ENCODE data around the gene MYRIP. TPM values are rescaled to one million over a fixed set of nuclear protein-coding genes. Genes with fewer than 3 reads are reported as not detected.
"Not testable (repeated sequence)": the region's sequence is repeated elsewhere in the genome, so short reads cannot be mapped to it uniquely, and the experiment has no call there.

The MYRIP gene
- total RNA-seq, 1 donor from 2014 or later, result 5.9 TPM

DNA sequence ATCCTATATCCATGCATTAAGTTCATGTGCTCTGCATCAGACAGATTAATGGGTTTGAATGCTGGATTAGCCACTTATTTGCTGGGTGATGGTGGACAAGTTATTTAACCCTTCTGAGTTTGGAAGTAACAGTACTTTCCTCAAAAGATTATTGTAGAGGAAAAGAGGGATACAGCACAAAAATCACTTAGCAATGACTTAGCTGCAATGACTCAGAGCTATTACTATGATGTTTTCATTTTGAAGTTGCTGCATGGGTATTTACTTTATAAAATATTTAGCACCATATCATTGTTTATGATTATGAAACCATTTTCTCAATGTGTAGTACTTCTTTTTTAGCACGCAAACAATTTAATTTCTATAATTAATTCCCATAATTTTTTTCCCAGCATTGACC lies 248.4 kb downstream of the MYRIP start:
- H3K36me3 ChIP-seq, result no peaks in the 10 kb centered on the region
- no peaks in the 10 kb centered on the region for H3K4me1 ChIP-seq
- no peak overlapping the region for H3K4me3 ChIP-seq
- H3K9me3 ChIP-seq, result no peaks in the 10 kb centered on the region
- intact Hi-C loops (cut with DNase I), result no loop called here
- no peak for ATAC-seq
- no peaks in the 10 kb centered on the region for H3K27me3 ChIP-seq
- TF ChIP-seq, protein P1, sequence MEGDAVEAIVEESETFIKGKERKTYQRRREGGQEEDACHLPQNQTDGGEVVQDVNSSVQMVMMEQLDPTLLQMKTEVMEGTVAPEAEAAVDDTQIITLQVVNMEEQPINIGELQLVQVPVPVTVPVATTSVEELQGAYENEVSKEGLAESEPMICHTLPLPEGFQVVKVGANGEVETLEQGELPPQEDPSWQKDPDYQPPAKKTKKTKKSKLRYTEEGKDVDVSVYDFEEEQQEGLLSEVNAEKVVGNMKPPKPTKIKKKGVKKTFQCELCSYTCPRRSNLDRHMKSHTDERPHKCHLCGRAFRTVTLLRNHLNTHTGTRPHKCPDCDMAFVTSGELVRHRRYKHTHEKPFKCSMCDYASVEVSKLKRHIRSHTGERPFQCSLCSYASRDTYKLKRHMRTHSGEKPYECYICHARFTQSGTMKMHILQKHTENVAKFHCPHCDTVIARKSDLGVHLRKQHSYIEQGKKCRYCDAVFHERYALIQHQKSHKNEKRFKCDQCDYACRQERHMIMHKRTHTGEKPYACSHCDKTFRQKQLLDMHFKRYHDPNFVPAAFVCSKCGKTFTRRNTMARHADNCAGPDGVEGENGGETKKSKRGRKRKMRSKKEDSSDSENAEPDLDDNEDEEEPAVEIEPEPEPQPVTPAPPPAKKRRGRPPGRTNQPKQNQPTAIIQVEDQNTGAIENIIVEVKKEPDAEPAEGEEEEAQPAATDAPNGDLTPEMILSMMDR (IDR thresholded peaks at IDR 0.05), result no peak
- H3K27ac ChIP-seq, result no peak overlapping the region
- DNase-seq, result no peak

DNA sequence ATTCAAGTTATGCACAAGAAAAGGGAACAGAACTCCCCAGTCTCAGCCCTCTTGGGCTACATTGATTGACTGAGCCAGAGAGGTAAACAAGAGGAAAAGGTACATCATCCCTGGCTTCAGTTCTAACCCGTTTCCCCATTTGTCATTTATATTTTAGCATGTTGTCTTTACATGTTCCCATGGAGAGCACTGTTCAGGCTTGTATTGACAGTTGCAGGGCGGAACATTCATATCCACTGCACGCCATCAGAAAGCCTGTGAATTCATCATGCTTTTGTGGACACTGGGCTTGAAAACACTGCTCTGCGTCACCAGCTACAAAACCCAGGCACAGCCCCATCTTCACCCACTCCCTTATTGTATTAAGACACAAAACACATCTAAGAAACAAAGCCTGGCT lies 259.2 kb downstream of the MYRIP start:
- no peaks in the 10 kb centered on the region for H3K9me3 ChIP-seq
- no peaks in the 10 kb centered on the region for H3K36me3 ChIP-seq
- no peaks in the 10 kb centered on the region for H3K27me3 ChIP-seq
- H3K4me3 ChIP-seq, result no peak overlapping the region
- TF ChIP-seq, protein P1 (IDR thresholded peaks at IDR 0.05), result no peak
- H3K27ac ChIP-seq, result no peak overlapping the region
- ATAC-seq (no peak), DNase-seq (no peak)
- intact Hi-C loops (cut with DNase I), result no loop called here
- no peaks in the 10 kb centered on the region for H3K4me1 ChIP-seq

GRCh38 chr3:40070816-40071215 lies 261.4 kb downstream of the MYRIP start:
- H3K9me3 ChIP-seq, result no peaks in the 10 kb centered on the region
- H3K4me1 ChIP-seq, result no peaks in the 10 kb centered on the region
- TF ChIP-seq, protein P1 (IDR thresholded peaks at IDR 0.05), result no peak
- H3K27ac ChIP-seq, result no peak overlapping the region
- H3K27me3 ChIP-seq, result no peaks in the 10 kb centered on the region
- intact Hi-C loops (cut with DNase I), result no loop called here
- no peak for ATAC-seq
- H3K36me3 ChIP-seq, result no peaks in the 10 kb centered on the region
- no peak overlapping the region for H3K4me3 ChIP-seq
- no peak for DNase-seq

DNA sequence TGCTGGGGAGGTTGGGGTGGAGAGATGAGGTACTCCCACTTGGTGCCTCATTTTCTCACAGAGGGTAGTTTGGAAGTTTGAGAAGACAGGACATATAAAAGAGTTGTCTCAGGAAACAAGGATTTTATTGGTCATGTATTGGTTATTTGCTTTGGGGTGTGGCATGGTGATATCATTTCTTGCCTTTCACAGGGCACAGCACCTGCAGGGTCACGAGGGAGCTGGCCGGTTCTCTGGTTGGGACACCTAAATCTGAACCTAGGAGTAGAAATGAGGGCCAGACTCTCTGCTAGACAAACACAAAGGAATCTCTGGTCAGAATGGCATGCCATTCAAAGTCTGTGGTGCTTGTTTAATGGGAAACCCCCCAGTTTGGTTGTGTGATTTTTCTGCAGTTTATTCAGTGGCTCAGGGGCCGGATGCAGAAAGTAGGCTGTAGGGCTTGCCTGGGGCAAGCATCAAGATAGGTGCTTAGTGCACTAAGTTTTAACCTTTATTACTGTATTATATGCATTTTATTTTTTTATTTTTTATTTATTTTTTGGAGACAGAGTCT lies 262.4 kb downstream of the MYRIP start:
- TF ChIP-seq, protein P1 (IDR thresholded peaks at IDR 0.05), result no peak
- Histone ChIP-seq H3K27me3 (no peaks in the 10 kb centered on the region), H3K4me1 (no peaks in the 10 kb centered on the region), H3K27ac (no peak overlapping the region), H3K4me3 (no peak overlapping the region), H3K9me3 (no peaks in the 10 kb centered on the region), H3K36me3 (no peaks in the 10 kb centered on the region)
- ATAC-seq (no peak), DNase-seq (no peak)
- intact Hi-C loops (cut with DNase I), result no loop called here

DNA sequence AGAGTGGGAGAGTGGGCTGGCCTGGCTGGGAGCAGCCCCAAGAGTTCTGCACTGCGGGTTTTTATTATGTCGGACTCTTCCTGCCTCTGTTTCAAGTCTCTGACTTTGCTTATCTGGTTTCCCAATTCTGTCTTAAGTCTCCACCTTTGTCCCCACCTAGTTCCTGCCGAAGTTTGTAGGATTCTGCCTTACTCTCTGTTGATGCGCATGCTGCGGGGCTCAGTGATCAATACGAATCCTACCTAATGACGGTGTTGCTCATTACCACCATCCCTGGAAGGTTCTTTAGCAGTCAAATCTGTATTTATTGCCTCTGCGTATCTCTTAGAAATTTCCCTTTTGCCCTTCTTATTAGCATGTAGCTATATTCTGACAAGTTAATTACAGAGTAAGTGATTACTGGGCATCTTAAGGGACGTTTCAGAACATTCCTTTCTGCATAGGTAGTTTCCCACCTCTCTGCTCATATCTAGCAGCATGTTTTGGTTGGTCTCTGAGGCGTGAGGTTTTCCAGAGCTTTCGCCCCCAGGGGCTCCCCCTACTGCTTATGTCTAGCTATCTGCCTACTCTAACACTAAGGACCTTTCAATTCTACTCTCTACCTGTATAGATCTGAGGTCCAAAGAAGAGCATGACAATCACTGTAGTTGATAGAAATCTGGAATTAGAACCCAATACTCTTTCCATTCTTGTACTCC lies 264.1 kb downstream of the MYRIP start:
- H3K4me1 ChIP-seq, result no peaks in the 10 kb centered on the region
- TF ChIP-seq, protein P1 (IDR thresholded peaks at IDR 0.05), result no peak
- ATAC-seq (no peak), DNase-seq (no peak)
- H3K27me3 ChIP-seq, result no peaks in the 10 kb centered on the region
- H3K4me3 ChIP-seq, result no peak overlapping the region
- no peaks in the 10 kb centered on the region for H3K9me3 ChIP-seq
- intact Hi-C loops (cut with DNase I), result no loop called here
- no peak overlapping the region for H3K27ac ChIP-seq
- H3K36me3 ChIP-seq, result no peaks in the 10 kb centered on the region

- H3K36me3 ChIP-seq; H3K27me3 ChIP-seq; H3K27ac ChIP-seq; ATAC-seq; H3K4me1 ChIP-seq; DNase-seq; intact Hi-C loops (cut with DNase I); H3K4me3 ChIP-seq; H3K9me3 ChIP-seq: not testable (repeated sequence)
Measured at GRCh38 chr3:40077139-40077538, 267.7 kb downstream of the MYRIP start.

GRCh38 chr3:40077828-40078492 lies 268.6 kb downstream of the MYRIP start:
- H3K4me3 ChIP-seq; H3K4me1 ChIP-seq; H3K27me3 ChIP-seq; DNase-seq; H3K36me3 ChIP-seq; intact Hi-C loops (cut with DNase I); H3K27ac ChIP-seq; ATAC-seq; H3K9me3 ChIP-seq: not testable (repeated sequence)

Data from upper lobe of right lung (tissue), 1 donor.